ENCODE results near the gene MYRFL. TPM values are rescaled to one million over a fixed set of nuclear protein-coding genes. Genes with fewer than 3 reads are reported as not detected.
"Not testable (repeated sequence)": the region's sequence is repeated elsewhere in the genome, so short reads cannot be mapped to it uniquely, and the experiment has no call there.

The MYRFL gene
- total RNA-seq, 1 donor from 2014 or later, result not detected

GRCh38 chr12:69843608-69844007 is 18.6 kb downstream of the MYRFL start:
- H3K27ac Mint-ChIP-seq (ENCODE audit: unreplicated experiment), result no peak overlapping the region
- no peaks in the 10 kb centered on the region for H3K36me3 Mint-ChIP-seq (ENCODE audit: unreplicated experiment)
- H3K9me3 Mint-ChIP-seq (ENCODE audit: unreplicated experiment), result no peaks in the 10 kb centered on the region
- TF ChIP-seq, protein P1, sequence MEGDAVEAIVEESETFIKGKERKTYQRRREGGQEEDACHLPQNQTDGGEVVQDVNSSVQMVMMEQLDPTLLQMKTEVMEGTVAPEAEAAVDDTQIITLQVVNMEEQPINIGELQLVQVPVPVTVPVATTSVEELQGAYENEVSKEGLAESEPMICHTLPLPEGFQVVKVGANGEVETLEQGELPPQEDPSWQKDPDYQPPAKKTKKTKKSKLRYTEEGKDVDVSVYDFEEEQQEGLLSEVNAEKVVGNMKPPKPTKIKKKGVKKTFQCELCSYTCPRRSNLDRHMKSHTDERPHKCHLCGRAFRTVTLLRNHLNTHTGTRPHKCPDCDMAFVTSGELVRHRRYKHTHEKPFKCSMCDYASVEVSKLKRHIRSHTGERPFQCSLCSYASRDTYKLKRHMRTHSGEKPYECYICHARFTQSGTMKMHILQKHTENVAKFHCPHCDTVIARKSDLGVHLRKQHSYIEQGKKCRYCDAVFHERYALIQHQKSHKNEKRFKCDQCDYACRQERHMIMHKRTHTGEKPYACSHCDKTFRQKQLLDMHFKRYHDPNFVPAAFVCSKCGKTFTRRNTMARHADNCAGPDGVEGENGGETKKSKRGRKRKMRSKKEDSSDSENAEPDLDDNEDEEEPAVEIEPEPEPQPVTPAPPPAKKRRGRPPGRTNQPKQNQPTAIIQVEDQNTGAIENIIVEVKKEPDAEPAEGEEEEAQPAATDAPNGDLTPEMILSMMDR (IDR thresholded peaks at IDR 0.05; ENCODE audit: partially characterized antibody, unreplicated experiment), result no peak
- H3K4me3 Mint-ChIP-seq (ENCODE audit: unreplicated experiment), result no peak overlapping the region
- H3K27me3 Mint-ChIP-seq (ENCODE audit: unreplicated experiment), result no peaks in the 10 kb centered on the region
- DNase-seq, result no peak
- peaks cover 5% of the 10 kb centered on the region for H3K4me1 Mint-ChIP-seq (ENCODE audit: low read depth, unreplicated experiment)

DNA sequence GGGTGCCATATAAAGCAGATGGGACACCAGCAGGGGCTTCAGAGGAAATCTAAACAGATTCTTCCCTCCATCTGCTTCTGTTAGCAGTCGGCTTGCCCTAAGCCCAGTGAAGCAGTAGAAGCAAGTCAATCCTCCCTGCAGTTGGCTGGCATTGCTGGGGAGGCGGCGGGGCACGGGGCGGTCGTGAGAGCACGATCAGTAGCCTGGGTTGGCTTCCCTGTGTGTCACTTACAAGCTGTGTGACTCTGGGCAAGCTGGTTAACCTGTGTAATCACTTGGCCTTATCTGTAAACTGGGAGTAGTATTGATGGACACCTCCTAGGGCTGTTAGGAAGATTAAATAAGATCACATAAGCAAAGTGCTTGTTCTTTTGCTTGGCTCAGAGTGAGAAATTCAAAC is 19.4 kb downstream of the MYRFL start:
- H3K27ac Mint-ChIP-seq (ENCODE audit: unreplicated experiment), result no peak overlapping the region
- TF ChIP-seq, protein P1 (IDR thresholded peaks at IDR 0.05; ENCODE audit: partially characterized antibody, unreplicated experiment), result no peak
- no peaks in the 10 kb centered on the region for H3K27me3 Mint-ChIP-seq (ENCODE audit: unreplicated experiment)
- DNase-seq, result no peak
- H3K4me3 Mint-ChIP-seq (ENCODE audit: unreplicated experiment), result no peak overlapping the region
- no peaks in the 10 kb centered on the region for H3K9me3 Mint-ChIP-seq (ENCODE audit: unreplicated experiment)
- peaks cover 5% of the 10 kb centered on the region for H3K4me1 Mint-ChIP-seq (ENCODE audit: low read depth, unreplicated experiment)
- no peaks in the 10 kb centered on the region for H3K36me3 Mint-ChIP-seq (ENCODE audit: unreplicated experiment)

DNA sequence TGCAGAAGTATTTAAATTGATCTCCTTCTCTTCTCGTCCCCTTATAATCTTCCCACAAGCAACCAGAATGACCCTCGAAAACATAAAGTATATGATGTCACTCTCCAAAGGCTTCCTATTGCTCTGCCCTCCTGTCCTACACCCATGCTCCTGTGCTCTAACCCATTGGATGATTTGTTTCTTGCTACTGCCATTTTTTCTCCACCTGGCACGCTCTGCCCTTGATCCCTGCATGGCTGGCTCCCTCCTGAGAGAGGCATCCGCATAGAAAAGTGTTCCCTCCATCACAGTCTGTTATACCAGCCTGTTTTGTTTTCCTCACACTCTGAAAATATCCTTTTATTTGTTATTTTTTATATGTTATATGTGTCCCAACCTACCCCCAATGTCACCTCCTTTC is 19.8 kb downstream of the MYRFL start:
- Mint-ChIP-seq H3K4me1 (ENCODE audit: low read depth, unreplicated experiment) (peaks cover 5% of the 10 kb centered on the region), H3K4me3 (ENCODE audit: unreplicated experiment) (no peak overlapping the region)
- no peak for DNase-seq

DNA sequence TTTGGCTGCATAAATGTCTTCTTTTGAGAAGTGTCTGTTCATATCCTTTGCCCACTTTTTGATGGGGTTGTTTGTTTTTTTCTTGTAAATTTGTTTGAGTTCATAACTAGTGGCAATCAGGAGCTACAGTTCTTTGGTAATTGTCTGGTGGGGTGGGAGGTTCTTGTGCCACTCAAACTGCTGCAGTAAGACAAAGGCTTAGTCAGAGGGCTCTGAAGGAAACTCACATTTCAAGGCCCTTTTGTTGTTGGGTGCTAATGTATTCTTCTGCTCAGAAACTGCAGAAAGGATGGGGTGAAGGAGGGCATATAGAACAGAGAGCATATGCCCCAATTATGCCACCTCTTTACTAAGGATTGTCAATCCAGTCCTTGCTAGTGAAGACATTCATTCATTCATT is 21.9 kb downstream of the MYRFL start:
- TF ChIP-seq, protein P1 (IDR thresholded peaks at IDR 0.05; ENCODE audit: partially characterized antibody, unreplicated experiment), result no peak
- Mint-ChIP-seq H3K9me3 (ENCODE audit: unreplicated experiment) (peaks cover 1% of the 10 kb centered on the region), H3K4me3 (ENCODE audit: unreplicated experiment) (no peak overlapping the region), H3K27me3 (ENCODE audit: unreplicated experiment) (no peaks in the 10 kb centered on the region), H3K27ac (ENCODE audit: unreplicated experiment) (no peak overlapping the region), H3K4me1 (ENCODE audit: low read depth, unreplicated experiment) (peaks cover 5% of the 10 kb centered on the region), H3K36me3 (ENCODE audit: unreplicated experiment) (no peaks in the 10 kb centered on the region)
- no peak for DNase-seq

More for the DNA sequence above, 19.8 kb downstream of the MYRFL start:
- no peaks in the 10 kb centered on the region for H3K9me3 Mint-ChIP-seq (ENCODE audit: unreplicated experiment)
- TF ChIP-seq, protein P1 (IDR thresholded peaks at IDR 0.05; ENCODE audit: partially characterized antibody, unreplicated experiment), result no peak
- H3K27me3 Mint-ChIP-seq (ENCODE audit: unreplicated experiment), result no peaks in the 10 kb centered on the region
- no peak overlapping the region for H3K27ac Mint-ChIP-seq (ENCODE audit: unreplicated experiment)
- H3K36me3 Mint-ChIP-seq (ENCODE audit: unreplicated experiment), result no peaks in the 10 kb centered on the region

DNA sequence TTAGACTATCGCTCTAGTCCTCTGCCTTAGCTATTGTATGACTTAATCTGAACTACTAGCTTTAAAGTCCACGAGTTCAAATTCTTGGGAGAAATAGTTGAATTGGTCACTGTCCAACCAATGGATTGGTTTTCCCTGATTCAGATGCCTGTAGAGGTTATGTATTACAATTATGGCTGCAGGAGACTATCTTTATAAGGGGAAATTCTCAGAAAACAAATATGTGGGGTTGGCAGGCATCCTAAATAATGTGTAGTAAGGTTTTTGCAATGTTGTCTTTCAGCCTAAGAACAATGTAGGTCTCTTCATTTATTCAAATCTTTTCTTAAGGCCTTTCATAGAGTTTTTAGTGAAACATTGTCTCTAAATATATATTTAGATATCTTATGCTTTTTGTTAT is 26.9 kb downstream of the MYRFL start:
- Mint-ChIP-seq H3K9me3 (ENCODE audit: unreplicated experiment) (peaks cover 3% of the 10 kb centered on the region), H3K4me1 (ENCODE audit: low read depth, unreplicated experiment) (no peaks in the 10 kb centered on the region), H3K4me3 (ENCODE audit: unreplicated experiment) (no peak overlapping the region), H3K27me3 (ENCODE audit: unreplicated experiment) (no peaks in the 10 kb centered on the region), H3K27ac (ENCODE audit: unreplicated experiment) (no peak overlapping the region), H3K36me3 (ENCODE audit: unreplicated experiment) (peaks cover 5% of the 10 kb centered on the region)
- DNase-seq, result no peak
- TF ChIP-seq, protein P1 (IDR thresholded peaks at IDR 0.05; ENCODE audit: partially characterized antibody, unreplicated experiment), result no peak

DNA sequence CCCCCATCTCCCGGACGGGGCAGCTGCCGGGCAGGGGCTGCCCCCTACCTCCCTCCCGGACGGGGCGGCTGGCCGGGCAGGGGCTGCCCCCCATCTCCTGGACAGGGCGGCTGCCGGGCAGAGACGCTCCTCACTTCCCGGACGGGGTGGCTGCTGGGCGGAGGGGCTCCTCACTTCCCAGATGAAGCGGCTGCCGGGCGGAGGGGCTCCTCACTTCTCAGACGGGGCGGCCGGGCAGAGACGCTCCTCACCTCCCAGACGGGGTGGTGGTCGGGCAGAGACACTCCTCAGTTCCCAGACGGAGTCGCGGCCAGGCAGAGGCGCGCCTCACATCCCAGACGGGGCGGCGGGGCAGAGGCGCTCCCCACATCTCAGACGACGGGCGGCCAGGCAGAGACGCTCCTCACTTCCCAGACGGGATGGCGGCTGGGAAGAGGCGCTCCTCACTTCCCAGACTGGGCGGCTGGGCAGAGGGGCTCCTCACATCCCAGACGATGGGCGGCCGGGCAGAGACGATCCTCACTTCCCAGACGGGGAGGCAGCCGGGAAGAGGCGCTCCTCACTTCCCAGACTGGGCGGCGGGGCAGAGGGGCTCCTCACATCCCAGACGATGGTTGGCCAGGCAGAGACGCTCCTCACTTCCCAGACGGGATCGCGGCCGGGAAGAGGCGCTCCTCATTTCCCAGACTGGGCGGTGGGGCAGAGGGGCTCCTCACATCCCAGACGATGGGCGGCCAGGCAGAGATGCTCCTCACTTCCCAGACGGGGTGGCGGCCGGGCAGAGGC is 28.3 kb downstream of the MYRFL start:
- not testable (repeated sequence) for H3K36me3 Mint-ChIP-seq (ENCODE audit: unreplicated experiment); H3K27ac Mint-ChIP-seq (ENCODE audit: unreplicated experiment); H3K9me3 Mint-ChIP-seq (ENCODE audit: unreplicated experiment); H3K27me3 Mint-ChIP-seq (ENCODE audit: unreplicated experiment); H3K4me3 Mint-ChIP-seq (ENCODE audit: unreplicated experiment); H3K4me1 Mint-ChIP-seq (ENCODE audit: low read depth, unreplicated experiment); DNase-seq
